Esophagus muscularis mucosa (tissue), 4 donors: ENCODE results near the gene IPO4. TPM values are rescaled to one million over a fixed set of nuclear protein-coding genes. Genes with fewer than 3 reads are reported as not detected.

ENCODE experiments used
- DNase-seq: peaks from one replicate; pipeline ENCODE4 v3.0.0-alpha.2; 2017; ENCODE audit errors: extremely low spot score
- H3K27ac ChIP-seq, 4 donors: fragments of 200-600 bp; sonication (generic); replicated peaks in 1 of 4; 1 replicate in 3 of 4; 2 replicates in 1 of 4; pipeline ENCODE4 v1.5.1; 2016 to 2019; ENCODE audit warnings: mild to moderate bottlenecking in 1 of 4
- H3K27me3 ChIP-seq, 4 donors: fragments of 200-600 bp; sonication (generic); one replicate each; pipeline versions ENCODE4 v1.5.1 to v1.6.0; 2016 to 2019
- H3K36me3 ChIP-seq, 4 donors: fragments of 200-600 bp; sonication (generic); one replicate each; pipeline ENCODE4 v1.5.1; 2016 to 2019
- H3K4me1 ChIP-seq, 4 donors: fragments of 200-600 bp; sonication (generic); one replicate each; pipeline ENCODE4 v1.5.1; 2016 to 2019
- H3K4me3 ChIP-seq, 4 donors: fragments of 200-600 bp; sonication (generic); 1 replicate in 2 of 4; 2 replicates in 2 of 4; pipeline ENCODE4 v1.5.1; 2016 to 2019; ENCODE audit warnings: mild to moderate bottlenecking in 4 of 4, moderate library complexity in 1 of 4
- H3K9me3 ChIP-seq, 4 donors: fragments of 200-600 bp; sonication (generic); 1 replicate in 3 of 4; 2 replicates in 1 of 4; pipeline ENCODE4 v1.5.1; 2016 to 2019
- EP300 ChIP-seq: sonication (generic); formaldehyde crosslinking; IDR thresholded peaks from one replicate; pipeline ENCODE4 v1.6.1; 2017; ENCODE audit warnings: antibody characterized with exemption
- POLR2A ChIP-seq: fragments of 450-650 bp; IDR thresholded peaks from one replicate; pipeline ENCODE4 v1.6.1; 2017; ENCODE audit warnings: antibody characterized with exemption, moderate library complexity, mild to moderate bottlenecking, low read depth
- POLR2AphosphoS5 ChIP-seq, 2 donors: sonication (generic); formaldehyde crosslinking; IDR thresholded peaks; one replicate each; pipeline ENCODE4 v1.6.1; 2017; ENCODE audit warnings: antibody characterized with exemption in 2 of 2
- WGBS: methylation state at CpG from one replicate; pipeline ENCODE4 v1.1.5; 2018; 5-methylcytosine and 5-hydroxymethylcytosine counted together
- intact Hi-C: fragments of 100-400 bp; cut with DNase I; formaldehyde crosslinking; loops from one replicate; pipeline ENCODE4 v1.15.1; 2023
- total RNA-seq, 4 donors: library from RNA; depleted of rRNA; stranded (reverse); fragments of >200 nt; gene quantifications; one replicate each; pipeline versions ENCODE4 v1.1.0 to v1.2.1, GENCODE V29; 2016
- TF ChIP-seq, protein P1 (sequence below), 3 experiments: fragments of 200-600 bp in 2 of 3; fragments of 450-650 bp in 1 of 3; sonication (generic) in 2 of 3; IDR thresholded peaks; one replicate each; pipeline ENCODE4 v1.5.1; 2017 to 2019; ENCODE audit warnings: antibody characterized with exemption in 3 of 3, mild to moderate bottlenecking in 2 of 3, moderate library complexity in 1 of 3

Gene IPO4
- total RNA-seq, 4 donors from 2014 or later = 12.9 to 41.6 (median 25.2) TPM

DNA sequence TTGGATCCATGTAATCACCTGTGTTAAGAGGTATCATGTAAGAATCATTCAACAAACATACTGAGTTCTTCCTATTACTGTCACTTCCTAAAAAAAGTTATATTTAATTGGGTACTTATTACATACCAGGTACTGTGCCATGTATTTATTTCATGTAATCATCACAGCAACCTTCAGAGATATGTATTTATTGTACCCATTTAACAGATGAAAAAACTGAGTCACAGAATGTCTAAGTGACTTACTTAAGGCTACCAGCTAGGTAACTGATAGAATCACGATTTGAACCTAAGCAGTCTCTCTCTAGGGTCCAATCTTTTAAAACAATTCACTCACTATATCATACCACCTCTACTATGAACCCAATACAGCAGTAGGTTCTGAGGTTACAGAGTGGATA lies 44.2 kb downstream of the IPO4 start:
- no peak overlapping the region for H3K4me3 ChIP-seq
- H3K9me3 ChIP-seq = no peaks in the 10 kb centered on the region
- TF ChIP-seq POLR2AphosphoS5 (IDR thresholded peaks at IDR 0.05) (no peak), EP300 (no peak), POLR2A (no peak)
- TF ChIP-seq, protein P1, sequence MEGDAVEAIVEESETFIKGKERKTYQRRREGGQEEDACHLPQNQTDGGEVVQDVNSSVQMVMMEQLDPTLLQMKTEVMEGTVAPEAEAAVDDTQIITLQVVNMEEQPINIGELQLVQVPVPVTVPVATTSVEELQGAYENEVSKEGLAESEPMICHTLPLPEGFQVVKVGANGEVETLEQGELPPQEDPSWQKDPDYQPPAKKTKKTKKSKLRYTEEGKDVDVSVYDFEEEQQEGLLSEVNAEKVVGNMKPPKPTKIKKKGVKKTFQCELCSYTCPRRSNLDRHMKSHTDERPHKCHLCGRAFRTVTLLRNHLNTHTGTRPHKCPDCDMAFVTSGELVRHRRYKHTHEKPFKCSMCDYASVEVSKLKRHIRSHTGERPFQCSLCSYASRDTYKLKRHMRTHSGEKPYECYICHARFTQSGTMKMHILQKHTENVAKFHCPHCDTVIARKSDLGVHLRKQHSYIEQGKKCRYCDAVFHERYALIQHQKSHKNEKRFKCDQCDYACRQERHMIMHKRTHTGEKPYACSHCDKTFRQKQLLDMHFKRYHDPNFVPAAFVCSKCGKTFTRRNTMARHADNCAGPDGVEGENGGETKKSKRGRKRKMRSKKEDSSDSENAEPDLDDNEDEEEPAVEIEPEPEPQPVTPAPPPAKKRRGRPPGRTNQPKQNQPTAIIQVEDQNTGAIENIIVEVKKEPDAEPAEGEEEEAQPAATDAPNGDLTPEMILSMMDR (IDR thresholded peaks at IDR 0.05) = no peak
- 95% methylated on average over 1 of the region's 1 CpG for WGBS
- H3K4me1 ChIP-seq = peaks cover 34 to 62% (median 55%) of the 10 kb centered on the region in 4 donors
- DNase-seq = no peak
- intact Hi-C loops = loop anchor here (10.0 kb wide), 1 partner anchor 290 kb away; no protein-coding TSS in a partner anchor
- peak overlapping the region in 1 of 4 donors; percentile 94 for H3K27ac ChIP-seq
- no peaks in the 10 kb centered on the region for H3K27me3 ChIP-seq
- peaks cover 0 to 21% (median 15%) of the 10 kb centered on the region in 4 donors for H3K36me3 ChIP-seq

DNA sequence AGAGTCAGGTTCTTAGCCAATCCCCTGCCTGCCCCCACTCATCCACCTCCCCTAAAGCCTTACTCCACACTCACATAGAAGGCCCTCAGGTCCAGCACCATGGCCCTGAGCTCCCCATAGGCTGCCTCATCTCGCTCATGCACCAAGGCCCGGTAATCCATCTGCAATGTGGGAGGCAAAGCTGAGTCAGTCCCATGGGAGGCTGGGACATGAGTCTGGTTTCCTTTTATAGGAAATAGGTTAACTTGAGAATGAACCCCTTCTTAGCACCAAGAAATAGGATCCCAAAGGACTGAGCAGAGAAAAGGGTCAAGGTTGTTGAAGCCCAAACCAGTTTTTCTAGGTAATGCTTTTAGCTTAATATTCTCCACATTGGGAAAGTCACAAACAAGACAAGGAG lies 45.1 kb downstream of the IPO4 start:
- DNase-seq = no peak
- WGBS = 100% methylated on average over 2 of the region's 2 CpGs
- Histone ChIP-seq H3K27ac (no peak overlapping the region), H3K4me3 (no peak overlapping the region), H3K9me3 (no peaks in the 10 kb centered on the region), H3K36me3 (peaks cover 6 to 22% (median 15%) of the 10 kb centered on the region in 4 donors), H3K27me3 (no peaks in the 10 kb centered on the region), H3K4me1 (peaks cover 40 to 62% (median 53%) of the 10 kb centered on the region in 4 donors)
- TF ChIP-seq, protein P1 (IDR thresholded peaks at IDR 0.05) = no peak
- TF ChIP-seq EP300 (no peak), POLR2AphosphoS5 (IDR thresholded peaks at IDR 0.05) (no peak), POLR2A (no peak)
- intact Hi-C loops = loop anchor here (10.0 kb wide), 1 partner anchor 291 kb away; no protein-coding TSS in a partner anchor

DNA sequence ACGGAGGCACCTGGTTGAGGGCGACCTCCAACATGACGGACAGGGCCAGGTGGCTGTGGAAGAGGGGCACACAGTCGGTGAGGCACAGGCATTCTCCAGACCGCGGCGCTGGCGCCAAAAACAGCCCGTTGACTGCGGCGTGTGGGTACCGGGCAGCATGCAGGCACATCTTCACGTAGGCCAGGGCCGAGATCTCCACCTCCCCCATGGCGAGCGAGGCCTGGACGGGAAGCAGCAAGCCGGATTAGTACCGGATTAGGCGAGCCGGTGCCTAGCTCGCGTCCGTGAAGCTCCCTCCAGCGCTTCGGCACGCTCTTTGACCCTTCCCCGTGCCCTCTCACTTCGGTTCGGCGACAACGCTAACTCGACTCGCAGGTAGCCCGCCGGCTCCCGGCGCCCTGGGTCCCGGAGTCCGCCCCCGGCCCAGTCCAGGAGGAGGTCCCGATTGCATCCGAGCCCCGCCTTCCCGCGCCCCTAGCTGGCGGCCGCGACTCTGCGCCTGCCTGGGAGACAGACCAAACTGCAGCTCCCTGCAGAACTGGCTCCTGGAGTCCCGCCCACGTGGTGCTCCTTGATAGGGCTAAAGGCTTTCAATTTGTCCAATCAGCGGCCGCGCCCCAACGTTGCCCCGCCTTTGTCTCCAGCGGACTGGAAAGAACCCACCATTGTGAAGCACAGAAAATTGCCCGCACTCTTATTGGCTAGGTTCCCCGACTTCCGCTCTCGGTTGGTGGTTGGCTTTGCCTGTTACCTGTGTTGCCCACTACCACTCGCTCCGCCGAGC lies 47.3 kb downstream of the IPO4 start, which contains the start of gene EMC9:
TSS of gene EMC9 (minus strand) at position 495 of the 784 bp plus-strand sequence. CDS start at position 208, 287 bp downstream.
- intact Hi-C loops = loop anchor here (10.0 kb wide), 1 partner anchor 294 kb away; no protein-coding TSS in a partner anchor
- 0% methylated on average over 4 of the region's 65 CpGs for WGBS
- H3K9me3 ChIP-seq = no peaks in the 10 kb centered on the region

DNA sequence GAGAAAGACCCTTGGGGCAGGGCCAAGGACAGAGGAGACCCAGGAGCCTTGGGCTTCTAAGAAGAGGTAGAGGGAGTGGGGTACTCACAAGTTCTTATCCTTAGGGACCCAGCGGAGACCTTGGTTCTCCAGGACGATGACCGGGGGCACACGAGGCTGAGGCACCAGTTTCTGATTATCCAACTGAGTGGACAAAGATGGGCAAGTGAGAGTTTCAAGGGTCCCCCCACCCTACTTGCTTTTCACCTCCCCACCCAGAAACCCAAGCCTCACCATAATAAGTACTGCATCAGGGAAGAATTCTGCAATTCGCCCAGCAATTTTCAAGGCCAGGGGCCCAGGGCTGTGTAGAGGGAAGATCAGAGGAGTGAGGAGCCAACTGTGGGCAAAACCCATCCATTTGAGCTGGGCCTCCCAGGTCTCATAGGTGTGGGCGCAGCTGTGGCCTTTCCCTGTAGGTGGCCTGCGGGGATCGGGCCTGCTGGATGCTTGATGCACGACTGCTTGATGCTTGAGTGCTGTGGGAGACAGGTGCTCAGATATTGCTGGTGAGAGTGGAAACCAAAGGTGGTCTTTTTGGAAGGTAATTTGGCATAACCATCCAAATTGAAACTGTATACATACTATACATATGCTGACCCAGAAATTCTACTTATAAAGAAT lies 49.2 kb downstream of the IPO4 start:
- no peaks in the 10 kb centered on the region for H3K9me3 ChIP-seq
- peaks cover 10 to 35% (median 28%) of the 10 kb centered on the region in 4 donors for H3K36me3 ChIP-seq
- TF ChIP-seq EP300 (no peak), POLR2AphosphoS5 (IDR thresholded peaks at IDR 0.05) (no peak), POLR2A (no peak)
- TF ChIP-seq, protein P1 (IDR thresholded peaks at IDR 0.05) = no peak
- H3K27ac ChIP-seq = peak overlapping the region; percentile 90 to 94 (median 92)
- 84% methylated on average over 9 of the region's 9 CpGs for WGBS
- DNase-seq = no peak
- intact Hi-C loops = no loop called here
- H3K27me3 ChIP-seq = no peaks in the 10 kb centered on the region
- peak overlapping the region in 3 of 4 donors; percentile 70 to 81 (median 70) for H3K4me3 ChIP-seq
- peaks cover 45 to 64% (median 58%) of the 10 kb centered on the region in 4 donors for H3K4me1 ChIP-seq

More for the DNA sequence above, 47.3 kb downstream of the IPO4 start, which contains the start of gene EMC9:
- TF ChIP-seq POLR2A (peak; percentile 74), EP300 (no peak), POLR2AphosphoS5 (IDR thresholded peaks at IDR 0.05) (peak; percentile 89 to 94)
- TF ChIP-seq, protein P1 (IDR thresholded peaks at IDR 0.05) = peak; percentile 40 to 64 (median 64)
- H3K27ac ChIP-seq = peak within 1 kb of the TSS; percentile 90 to 94 (median 92)
- no peaks in the 10 kb centered on the region for H3K27me3 ChIP-seq
- H3K36me3 ChIP-seq = peaks cover 10 to 35% (median 28%) of the 10 kb centered on the region in 4 donors
- peaks cover 48 to 73% (median 66%) of the 10 kb centered on the region in 4 donors for H3K4me1 ChIP-seq
- DNase-seq = peak; percentile 100
- peak within 1 kb of the TSS; percentile 70 to 81 (median 74) for H3K4me3 ChIP-seq
